Measurements from ENCODE around the gene ZNF593.

- TF ChIP-seq, protein P1, sequence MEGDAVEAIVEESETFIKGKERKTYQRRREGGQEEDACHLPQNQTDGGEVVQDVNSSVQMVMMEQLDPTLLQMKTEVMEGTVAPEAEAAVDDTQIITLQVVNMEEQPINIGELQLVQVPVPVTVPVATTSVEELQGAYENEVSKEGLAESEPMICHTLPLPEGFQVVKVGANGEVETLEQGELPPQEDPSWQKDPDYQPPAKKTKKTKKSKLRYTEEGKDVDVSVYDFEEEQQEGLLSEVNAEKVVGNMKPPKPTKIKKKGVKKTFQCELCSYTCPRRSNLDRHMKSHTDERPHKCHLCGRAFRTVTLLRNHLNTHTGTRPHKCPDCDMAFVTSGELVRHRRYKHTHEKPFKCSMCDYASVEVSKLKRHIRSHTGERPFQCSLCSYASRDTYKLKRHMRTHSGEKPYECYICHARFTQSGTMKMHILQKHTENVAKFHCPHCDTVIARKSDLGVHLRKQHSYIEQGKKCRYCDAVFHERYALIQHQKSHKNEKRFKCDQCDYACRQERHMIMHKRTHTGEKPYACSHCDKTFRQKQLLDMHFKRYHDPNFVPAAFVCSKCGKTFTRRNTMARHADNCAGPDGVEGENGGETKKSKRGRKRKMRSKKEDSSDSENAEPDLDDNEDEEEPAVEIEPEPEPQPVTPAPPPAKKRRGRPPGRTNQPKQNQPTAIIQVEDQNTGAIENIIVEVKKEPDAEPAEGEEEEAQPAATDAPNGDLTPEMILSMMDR (conservative IDR thresholded peaks at IDR 0.05; ENCODE audit: low read depth in 2 of 2), result no peak
- no peak for TF ChIP-seq ETS1 (IDR thresholded peaks at IDR 0.05)
- no peak for TF ChIP-seq POLR2AphosphoS5 (IDR thresholded peaks at IDR 0.05; ENCODE audit: low read depth)
- TF ChIP-seq EZH2 (IDR thresholded peaks at IDR 0.05; ENCODE audit: low read depth, unreplicated experiment), result no peak
- TF ChIP-seq REST (IDR thresholded peaks at IDR 0.05; ENCODE audit: unreplicated experiment), result no peak
- TF ChIP-seq EZH2phosphoT487 (IDR thresholded peaks at IDR 0.05; ENCODE audit: unreplicated experiment), result no peak
- no peak for TF ChIP-seq JUNB (IDR thresholded peaks at IDR 0.05; ENCODE audit: unreplicated experiment)
- no peak for TF ChIP-seq CREB1 (CRISPR knock-in tag; IDR thresholded peaks at IDR 0.05; ENCODE audit: low read depth)
- no peak for TF ChIP-seq NANOG (IDR thresholded peaks at IDR 0.05; ENCODE audit: borderline replicate concordance)
- TF ChIP-seq STAT1 (IDR thresholded peaks at IDR 0.05; ENCODE audit: unreplicated experiment), result no peak
- no peak for TF ChIP-seq ZNF114 (CRISPR knock-in tag; IDR thresholded peaks at IDR 0.05)
- no peak for TF ChIP-seq ZNF331 (CRISPR knock-in tag; IDR thresholded peaks at IDR 0.05; ENCODE audit: low read depth)
- TF ChIP-seq, protein P2, sequence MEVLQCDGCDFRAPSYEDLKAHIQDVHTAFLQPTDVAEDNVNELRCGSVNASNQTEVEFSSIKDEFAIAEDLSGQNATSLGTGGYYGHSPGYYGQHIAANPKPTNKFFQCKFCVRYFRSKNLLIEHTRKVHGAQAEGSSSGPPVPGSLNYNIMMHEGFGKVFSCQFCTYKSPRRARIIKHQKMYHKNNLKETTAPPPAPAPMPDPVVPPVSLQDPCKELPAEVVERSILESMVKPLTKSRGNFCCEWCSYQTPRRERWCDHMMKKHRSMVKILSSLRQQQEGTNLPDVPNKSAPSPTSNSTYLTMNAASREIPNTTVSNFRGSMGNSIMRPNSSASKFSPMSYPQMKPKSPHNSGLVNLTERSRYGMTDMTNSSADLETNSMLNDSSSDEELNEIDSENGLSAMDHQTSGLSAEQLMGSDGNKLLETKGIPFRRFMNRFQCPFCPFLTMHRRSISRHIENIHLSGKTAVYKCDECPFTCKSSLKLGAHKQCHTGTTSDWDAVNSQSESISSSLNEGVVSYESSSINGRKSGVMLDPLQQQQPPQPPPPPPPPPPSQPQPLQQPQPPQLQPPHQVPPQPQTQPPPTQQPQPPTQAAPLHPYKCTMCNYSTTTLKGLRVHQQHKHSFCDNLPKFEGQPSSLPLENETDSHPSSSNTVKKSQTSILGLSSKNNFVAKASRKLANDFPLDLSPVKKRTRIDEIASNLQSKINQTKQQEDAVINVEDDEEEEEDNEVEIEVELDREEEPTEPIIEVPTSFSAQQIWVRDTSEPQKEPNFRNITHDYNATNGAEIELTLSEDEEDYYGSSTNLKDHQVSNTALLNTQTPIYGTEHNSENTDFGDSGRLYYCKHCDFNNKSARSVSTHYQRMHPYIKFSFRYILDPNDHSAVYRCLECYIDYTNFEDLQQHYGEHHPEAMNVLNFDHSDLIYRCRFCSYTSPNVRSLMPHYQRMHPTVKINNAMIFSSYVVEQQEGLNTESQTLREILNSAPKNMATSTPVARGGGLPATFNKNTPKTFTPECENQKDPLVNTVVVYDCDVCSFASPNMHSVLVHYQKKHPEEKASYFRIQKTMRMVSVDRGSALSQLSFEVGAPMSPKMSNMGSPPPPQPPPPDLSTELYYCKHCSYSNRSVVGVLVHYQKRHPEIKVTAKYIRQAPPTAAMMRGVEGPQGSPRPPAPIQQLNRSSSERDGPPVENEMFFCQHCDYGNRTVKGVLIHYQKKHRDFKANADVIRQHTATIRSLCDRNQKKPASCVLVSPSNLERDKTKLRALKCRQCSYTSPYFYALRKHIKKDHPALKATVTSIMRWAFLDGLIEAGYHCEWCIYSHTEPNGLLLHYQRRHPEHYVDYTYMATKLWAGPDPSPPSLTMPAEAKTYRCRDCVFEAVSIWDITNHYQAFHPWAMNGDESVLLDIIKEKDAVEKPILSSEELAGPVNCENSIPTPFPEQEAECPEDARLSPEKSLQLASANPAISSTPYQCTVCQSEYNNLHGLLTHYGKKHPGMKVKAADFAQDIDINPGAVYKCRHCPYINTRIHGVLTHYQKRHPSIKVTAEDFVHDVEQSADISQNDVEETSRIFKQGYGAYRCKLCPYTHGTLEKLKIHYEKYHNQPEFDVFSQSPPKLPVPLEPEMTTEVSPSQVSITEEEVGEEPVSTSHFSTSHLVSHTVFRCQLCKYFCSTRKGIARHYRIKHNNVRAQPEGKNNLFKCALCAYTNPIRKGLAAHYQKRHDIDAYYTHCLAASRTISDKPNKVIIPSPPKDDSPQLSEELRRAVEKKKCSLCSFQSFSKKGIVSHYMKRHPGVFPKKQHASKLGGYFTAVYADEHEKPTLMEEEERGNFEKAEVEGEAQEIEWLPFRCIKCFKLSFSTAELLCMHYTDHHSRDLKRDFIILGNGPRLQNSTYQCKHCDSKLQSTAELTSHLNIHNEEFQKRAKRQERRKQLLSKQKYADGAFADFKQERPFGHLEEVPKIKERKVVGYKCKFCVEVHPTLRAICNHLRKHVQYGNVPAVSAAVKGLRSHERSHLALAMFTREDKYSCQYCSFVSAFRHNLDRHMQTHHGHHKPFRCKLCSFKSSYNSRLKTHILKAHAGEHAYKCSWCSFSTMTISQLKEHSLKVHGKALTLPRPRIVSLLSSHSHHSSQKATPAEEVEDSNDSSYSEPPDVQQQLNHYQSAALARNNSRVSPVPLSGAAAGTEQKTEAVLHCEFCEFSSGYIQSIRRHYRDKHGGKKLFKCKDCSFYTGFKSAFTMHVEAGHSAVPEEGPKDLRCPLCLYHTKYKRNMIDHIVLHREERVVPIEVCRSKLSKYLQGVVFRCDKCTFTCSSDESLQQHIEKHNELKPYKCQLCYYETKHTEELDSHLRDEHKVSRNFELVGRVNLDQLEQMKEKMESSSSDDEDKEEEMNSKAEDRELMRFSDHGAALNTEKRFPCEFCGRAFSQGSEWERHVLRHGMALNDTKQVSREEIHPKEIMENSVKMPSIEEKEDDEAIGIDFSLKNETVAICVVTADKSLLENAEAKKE (CRISPR knock-in tag; IDR thresholded peaks at IDR 0.05), result no peak
Observed at GRCh38 chr1:26145960-26146294, 23.8 kb upstream of the ZNF593 start.
